H1 (cell line): ENCODE measurements around the gene RRAD. TPM values are rescaled to one million over a fixed set of nuclear protein-coding genes. Genes with fewer than 3 reads are reported as not detected.

Source experiments
- CTCF ChIA-PET: fragments of 300-600 bp; sonication (Branson Sonifier 250); formaldehyde crosslinking; loops from one replicate; lab custom pipeline; 2021; ENCODE audit not compliant: partially characterized antibody; lab: Charles Lee
- POLR2A ChIA-PET: fragments of 300-600 bp; sonication (Branson Sonifier 250); formaldehyde crosslinking; loops from one replicate; lab custom pipeline; 2021; ENCODE audit warnings: inconsistent platforms; ENCODE audit not compliant: partially characterized antibody; lab: Charles Lee
- DNase-seq, 2 experiments: peaks; one replicate each; pipeline versions ENCODE4 v3.0.0 to v3.0.0-alpha.2; 2010 to 2022; ENCODE audit warnings: low spot score in 2 of 2, low read depth in 1 of 2, mixed read lengths in 1 of 2
- FAIRE-seq: peaks from 2 replicates; lab custom pipeline; 2011; peaks lifted over from hg19 to GRCh38; lab: Jason Lieb, UNC
- H2AFZ ChIP-seq: 2 replicates; pipeline ENCODE4 v1.8.1; 2012; ENCODE audit warnings: low read length, inconsistent platforms
- H2AK5ac ChIP-seq: 2 replicates; pipeline ENCODE4 v1.6.1; 2013; ENCODE audit warnings: low read depth, low read length
- H2BK120ac ChIP-seq: replicated peaks from 2 replicates; pipeline ENCODE3; 2013; ENCODE audit warnings: low read depth, low read length, inconsistent platforms
- H2BK12ac ChIP-seq: 2 replicates; pipeline ENCODE4 v1.6.1; 2013; ENCODE audit warnings: low read depth, low read length
- H2BK15ac ChIP-seq: 2 replicates; pipeline ENCODE4 v1.6.1; 2013; ENCODE audit warnings: low read length
- H2BK20ac ChIP-seq: 2 replicates; pipeline ENCODE4 v1.6.1; 2013; ENCODE audit warnings: low read length
- H2BK5ac ChIP-seq: 2 replicates; pipeline ENCODE4 v1.6.1; 2013; ENCODE audit warnings: low read depth, low read length
- H3K14ac ChIP-seq: 2 replicates; pipeline ENCODE4 v1.6.1; 2013; ENCODE audit warnings: inconsistent platforms; ENCODE audit not compliant: insufficient read length
- H3K18ac ChIP-seq: 2 replicates; pipeline ENCODE4 v1.6.1; 2013; ENCODE audit warnings: low read length; ENCODE audit errors: extremely low read depth
- H3K23ac ChIP-seq: 2 replicates; pipeline ENCODE4 v1.6.1; 2013; ENCODE audit warnings: inconsistent platforms; ENCODE audit not compliant: insufficient read length
- H3K23me2 ChIP-seq: 2 replicates; pipeline ENCODE4 v1.6.1; 2013; ENCODE audit warnings: low read depth, low read length
- H3K27ac ChIP-seq: 2 replicates; pipeline ENCODE4 v1.6.1; 2011; ENCODE audit warnings: low read depth, low read length, inconsistent platforms
- H3K27me3 ChIP-seq, 4 experiments: replicated peaks in 1 of 4; 1 replicate in 1 of 4; 2 replicates in 3 of 4; pipeline versions ENCODE4 v1.6.1 to v1.8.1; 2011 to 2013; ENCODE audit warnings: low read length in 3 of 4, mild to moderate bottlenecking in 3 of 4, inconsistent platforms in 2 of 4, mixed read lengths in 2 of 4, moderate library complexity in 1 of 4; ENCODE audit not compliant: control insufficient read depth in 3 of 4, insufficient read depth in 3 of 4; ENCODE audit errors: extremely low read depth in 1 of 4
- H3K36me3 ChIP-seq, 4 experiments: 2 replicates each; pipeline versions ENCODE4 v1.6.1 to v1.8.1; 2011 to 2013; ENCODE audit warnings: mild to moderate bottlenecking in 4 of 4, low read length in 3 of 4, moderate library complexity in 2 of 4, control low read depth in 1 of 4, inconsistent platforms in 1 of 4; ENCODE audit not compliant: insufficient read depth in 4 of 4, control insufficient read depth in 2 of 4
- H3K4ac ChIP-seq: replicated peaks from 2 replicates; pipeline ENCODE3; 2013; ENCODE audit warnings: low read length, low read depth, mixed read lengths, inconsistent platforms; ENCODE audit not compliant: insufficient read length
- H3K4me1 ChIP-seq, 4 experiments: replicated peaks in 1 of 4; 1 replicate in 1 of 4; 2 replicates in 3 of 4; pipeline versions ENCODE4 v1.6.1 to v1.8.1; 2011 to 2013; ENCODE audit warnings: low read length in 3 of 4, inconsistent platforms in 2 of 4, mixed read lengths in 1 of 4; ENCODE audit not compliant: insufficient read depth in 4 of 4, control insufficient read depth in 3 of 4
- H3K4me2 ChIP-seq, 2 experiments: 2 replicates each; pipeline versions ENCODE4 v1.6.1 to v1.8.1; 2011 to 2013; ENCODE audit warnings: low read depth in 2 of 2, low read length in 2 of 2, control low read depth in 1 of 2, inconsistent platforms in 1 of 2, mild to moderate bottlenecking in 1 of 2; ENCODE audit not compliant: insufficient read depth in 1 of 2
- H3K4me3 ChIP-seq, 4 experiments: fragments of 200-600, 300-600 bp in 1 of 4; sonication (generic), shearing (Covaris generic), sonication (Bioruptor Twin) in 1 of 4; 2 replicates each; pipeline versions ENCODE4 v1.5.1 to v1.8.1; 2011 to 2016; ENCODE audit warnings: low read length in 4 of 4, low read depth in 3 of 4, control low read depth in 2 of 4, inconsistent platforms in 2 of 4, mild to moderate bottlenecking in 2 of 4, mixed read lengths in 1 of 4, moderate library complexity in 1 of 4; ENCODE audit not compliant: insufficient read depth in 2 of 4; ENCODE audit errors: extremely low read depth in 1 of 4
- H3K56ac ChIP-seq: replicated peaks from 2 replicates; pipeline ENCODE3; 2013; ENCODE audit warnings: low read depth, mild to moderate bottlenecking, mixed read lengths, low read length, inconsistent platforms; ENCODE audit not compliant: insufficient read length
- H3K79me1 ChIP-seq: 2 replicates; pipeline ENCODE4 v1.6.1; 2013; ENCODE audit warnings: low read depth, low read length, control low read depth
- H3K79me2 ChIP-seq, 2 experiments: 2 replicates each; pipeline versions ENCODE4 v1.6.1 to v1.8.1; 2012 to 2013; ENCODE audit warnings: low read length in 2 of 2, mild to moderate bottlenecking in 2 of 2, inconsistent platforms in 1 of 2; ENCODE audit not compliant: insufficient read depth in 2 of 2, control insufficient read depth in 1 of 2
- H3K9ac ChIP-seq, 4 experiments: replicated peaks in 1 of 4; 1 replicate in 1 of 4; 2 replicates in 3 of 4; pipeline versions ENCODE4 v1.6.1 to v1.8.1; 2011 to 2013; ENCODE audit warnings: low read depth in 3 of 4, low read length in 3 of 4, control low read depth in 2 of 4, mild to moderate bottlenecking in 2 of 4, moderate library complexity in 2 of 4, inconsistent platforms in 1 of 4; ENCODE audit errors: extremely low read depth in 1 of 4
- H3K9me3 ChIP-seq, 2 experiments: 2 replicates each; pipeline versions ENCODE4 v1.6.1 to v1.8.1; 2012 to 2013; ENCODE audit warnings: mild to moderate bottlenecking in 2 of 2, moderate library complexity in 2 of 2, control low read depth in 1 of 2, inconsistent platforms in 1 of 2, low read depth in 1 of 2, low read length in 1 of 2, mixed read lengths in 1 of 2; ENCODE audit not compliant: insufficient read depth in 2 of 2
- H4K20me1 ChIP-seq, 2 experiments: replicated peaks in 1 of 2; 2 replicates each; pipeline versions ENCODE3 to v1.8.1; 2011 to 2013; ENCODE audit warnings: inconsistent platforms in 2 of 2, low read length in 2 of 2, mild to moderate bottlenecking in 1 of 2; ENCODE audit not compliant: insufficient read depth in 2 of 2, control insufficient read depth in 1 of 2
- H4K5ac ChIP-seq: 2 replicates; pipeline ENCODE4 v1.6.1; 2013; ENCODE audit warnings: low read length, low read depth, mixed read lengths, inconsistent platforms; ENCODE audit not compliant: insufficient read length
- H4K8ac ChIP-seq: 2 replicates; pipeline ENCODE4 v1.8.0; 2013; ENCODE audit warnings: mild to moderate bottlenecking, moderate library complexity, low read length, inconsistent platforms; ENCODE audit not compliant: insufficient read depth; ENCODE audit errors: extremely low read depth
- H4K91ac ChIP-seq: replicated peaks from 2 replicates; pipeline ENCODE3; 2013; ENCODE audit warnings: low read length, mixed read lengths, inconsistent platforms; ENCODE audit not compliant: insufficient read length
- CEBPB ChIP-seq: IDR thresholded peaks from 2 replicates; pipeline ENCODE4 v1.6.1; 2012; ENCODE audit warnings: low read depth, low read length
- EGR1 ChIP-seq: IDR thresholded peaks from 2 replicates; pipeline ENCODE4 v1.6.1; 2011; ENCODE audit warnings: low read depth, low read length, borderline replicate concordance
- EP300 ChIP-seq, 2 experiments: IDR thresholded peaks; 1 replicate in 1 of 2; 2 replicates in 1 of 2; pipeline ENCODE4 v1.6.1; 2011 to 2012; ENCODE audit warnings: low read depth in 2 of 2, low read length in 2 of 2, mild to moderate bottlenecking in 2 of 2, borderline replicate concordance in 1 of 2, inconsistent platforms in 1 of 2, moderate library complexity in 1 of 2
- JUN ChIP-seq: IDR thresholded peaks from 2 replicates; pipeline ENCODE4 v1.6.1; 2011; ENCODE audit warnings: low read depth, mild to moderate bottlenecking, improper control_type of control experiment, low read length
- KDM4A ChIP-seq: IDR thresholded peaks from one replicate; pipeline ENCODE4 v1.7.1; 2012; ENCODE audit warnings: low read depth, mild to moderate bottlenecking, moderate library complexity, low read length, inconsistent platforms; ENCODE audit not compliant: severe bottlenecking
- PHF8 ChIP-seq: fragments of 200-600 bp; sonication (generic); conservative IDR thresholded peaks from 2 replicates; pipeline ENCODE4 v1.7.1; 2012; ENCODE audit warnings: low read depth, mild to moderate bottlenecking, inconsistent platforms, low read length, moderate library complexity
- RAD21 ChIP-seq, 2 experiments: IDR thresholded peaks in 1 of 2; conservative IDR thresholded peaks in 1 of 2; 2 replicates each; pipeline ENCODE4 v1.6.1; 2011; ENCODE audit warnings: low read depth in 2 of 2, low read length in 2 of 2, improper control_type of control experiment in 1 of 2, inconsistent platforms in 1 of 2, mild to moderate bottlenecking in 1 of 2, moderate library complexity in 1 of 2
- SAP30 ChIP-seq: fragments of 300-600 bp; sonication (generic); IDR thresholded peaks from 2 replicates; pipeline ENCODE4 v1.7.1; 2012; ENCODE audit warnings: low read length, moderate library complexity, mild to moderate bottlenecking, inconsistent platforms; ENCODE audit not compliant: insufficient read depth, insufficient replicate concordance
- SIN3A ChIP-seq, 2 experiments: IDR thresholded peaks in 1 of 2; conservative IDR thresholded peaks in 1 of 2; 2 replicates each; pipeline ENCODE4 v1.6.1; 2011 to 2012; ENCODE audit warnings: low read length in 2 of 2, improper control_type of control experiment in 1 of 2, low read depth in 1 of 2, mild to moderate bottlenecking in 1 of 2
- SP1 ChIP-seq: IDR thresholded peaks from 2 replicates; pipeline ENCODE4 v1.6.1; 2011; ENCODE audit warnings: low read depth, low read length
- WGBS, 2 experiments: shearing (Covaris generic) in 1 of 2; methylation state at CpG; one replicate each; pipeline versions ENCODE4 v1.1.6 to v1.1.7; 2013 to 2015; ENCODE audit warnings: low lambda C conversion rate in 2 of 2, mixed read lengths in 2 of 2, inconsistent platforms in 1 of 2, low coverage in 1 of 2, missing lambda C conversion rate in 1 of 2; ENCODE audit not compliant: insufficient replicate concordance in 2 of 2, insufficient coverage in 1 of 2, insufficient read length in 1 of 2; ENCODE audit errors: extremely low coverage in 1 of 2, missing lambda C conversion rate in 1 of 2; 5-methylcytosine and 5-hydroxymethylcytosine counted together
- polyA plus RNA-seq, 7 experiments: library from polyadenylated mRNA; depleted of rRNA in 3 of 7; stranded (reverse) in 5 of 7; unstranded in 2 of 7; fragments of >200 nt in 5 of 7; fragments of 200-250 nt in 2 of 7; gene quantifications; 1 replicate in 5 of 7; 2 replicates in 1 of 7; 4 replicates in 1 of 7; pipeline versions ENCODE4 v1.2.1 to v1.2.3, GENCODE V29; 2011 to 2013; ENCODE audit warnings: missing spikeins in 2 of 7, mixed read lengths in 2 of 7
- total RNA-seq: library from RNA; stranded (reverse); fragmentation: NEBNext Ultra II Directional; extraction: Animal tissue kit (Norgen Biotek cat#: 25700); gene quantifications from 2 replicates; pipeline ENCODE4 v1.2.1, GENCODE V29; 2021
- TF ChIP-seq, protein P1 (sequence below): IDR thresholded peaks from 2 replicates; pipeline ENCODE4 v1.6.1; 2011; ENCODE audit warnings: low read length, improper control_type of control experiment

The RRAD gene
- total and polyA plus RNA-seq, 2 of the 8 experiments (the other 6 are each of a cell fraction or from before 2014, with no cell fraction given), result 0.17 TPM; not detected in 1

DNA sequence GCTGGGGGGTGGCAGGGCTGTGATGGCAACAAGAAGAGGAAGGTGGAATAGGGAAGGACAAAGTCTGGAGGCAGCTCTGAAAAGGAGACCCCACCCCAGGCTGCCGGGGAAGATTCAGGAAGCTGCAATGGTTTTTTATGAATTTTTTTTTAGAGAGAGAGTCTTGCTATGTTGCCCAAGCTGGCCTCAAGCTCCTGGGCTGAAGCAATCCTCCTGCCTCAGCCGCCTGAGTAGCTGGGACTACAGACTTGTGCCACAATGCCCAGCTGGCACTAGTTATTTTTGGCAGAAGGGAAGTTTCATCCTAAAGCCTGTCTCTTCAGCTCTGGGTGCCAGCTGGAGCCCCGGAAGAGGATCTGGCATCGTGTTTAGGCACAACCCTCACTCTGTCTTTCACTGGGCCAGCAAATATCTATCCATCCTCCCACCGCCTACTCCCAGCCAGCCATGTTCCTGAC lies 34.4 kb upstream of the RRAD start:
- Histone ChIP-seq H3K27me3 (no peaks in the 10 kb centered on the region), H3K23ac (no peak overlapping the region), H3K14ac (no peak overlapping the region), H3K27ac (no peak overlapping the region), H3K36me3 (no peaks in the 10 kb centered on the region), H3K4me1 (peaks cover 0 to 3% (median under 1%) of the 10 kb centered on the region in 4 experiments; a peak in 3 of 7 replicates), H4K8ac (no peak overlapping the region), H4K20me1 (no peaks in the 10 kb centered on the region), H3K18ac (no peak overlapping the region), H2BK5ac (no peak overlapping the region), H4K5ac (no peak overlapping the region), H2BK12ac (no peak overlapping the region), H3K23me2 (no peaks in the 10 kb centered on the region; the same call in 1 of the 2 replicates), H3K4me2 (no peak overlapping the region), H2BK120ac (no peak overlapping the region), H2AFZ (no peak overlapping the region), H3K4me3 (no peak overlapping the region), H2BK20ac (no peak overlapping the region), H3K79me1 (no peaks in the 10 kb centered on the region), H2BK15ac (no peak overlapping the region), H3K9me3 (no peaks in the 10 kb centered on the region), H4K91ac (no peak overlapping the region), H3K4ac (no peak overlapping the region), H3K56ac (no peak overlapping the region), H3K79me2 (no peaks in the 10 kb centered on the region), H2AK5ac (no peak overlapping the region), H3K9ac (no peak overlapping the region)
- DNase-seq (no peak), FAIRE-seq (no peak)
- CTCF ChIA-PET, result interaction anchor here (0.6 to 12.2 kb wide), 16 partner anchors 6 to 578 kb away, joined by 3 to 130 read pairs (median 5); partner anchors contain the start of genes B3GNT9 and NOL3
- WGBS, 2 experiments, result 88% methylated on average over 4 of the region's 5 CpGs; no CpG with 5 or more reads in 1 of the 2 experiments
- POLR2A ChIA-PET, result interaction anchor here (1.7 kb wide), 1 partner anchor 14 kb away, joined by 6 read pairs; no protein-coding TSS in a partner anchor
- TF ChIP-seq KDM4A, result no peak
- TF ChIP-seq, protein P1, sequence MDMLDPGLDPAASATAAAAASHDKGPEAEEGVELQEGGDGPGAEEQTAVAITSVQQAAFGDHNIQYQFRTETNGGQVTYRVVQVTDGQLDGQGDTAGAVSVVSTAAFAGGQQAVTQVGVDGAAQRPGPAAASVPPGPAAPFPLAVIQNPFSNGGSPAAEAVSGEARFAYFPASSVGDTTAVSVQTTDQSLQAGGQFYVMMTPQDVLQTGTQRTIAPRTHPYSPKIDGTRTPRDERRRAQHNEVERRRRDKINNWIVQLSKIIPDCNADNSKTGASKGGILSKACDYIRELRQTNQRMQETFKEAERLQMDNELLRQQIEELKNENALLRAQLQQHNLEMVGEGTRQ, result no peak
- TF ChIP-seq RAD21 (IDR thresholded peaks at IDR 0.05 in 1 of 2, conservative IDR thresholded peaks at IDR 0.05 in 1 of 2; ENCODE audit: low read depth in 2 of 2, low read length in 2 of 2), result no peak
- no peak for TF ChIP-seq EGR1
- no peak for TF ChIP-seq PHF8
- TF ChIP-seq EP300 (IDR thresholded peaks at IDR 0.05; ENCODE audit: borderline replicate concordance in 1 of 2, low read depth in 2 of 2, low read length in 2 of 2), result no peak
- no peak for TF ChIP-seq SAP30
- no peak for TF ChIP-seq CEBPB
- TF ChIP-seq SP1, result no peak
- no peak for TF ChIP-seq JUN
- TF ChIP-seq SIN3A (conservative IDR thresholded peaks at IDR 0.05 in 1 of 2, IDR thresholded peaks at IDR 0.05 in 1 of 2; ENCODE audit: low read depth in 1 of 2, low read length in 2 of 2), result no peak
